Measurements from ENCODE around the gene OR6C70.
"Not testable (repeated sequence)": the region's sequence is repeated elsewhere in the genome, so short reads cannot be mapped to it uniquely, and the experiment has no call there.

OR6C70 gene

DNA sequence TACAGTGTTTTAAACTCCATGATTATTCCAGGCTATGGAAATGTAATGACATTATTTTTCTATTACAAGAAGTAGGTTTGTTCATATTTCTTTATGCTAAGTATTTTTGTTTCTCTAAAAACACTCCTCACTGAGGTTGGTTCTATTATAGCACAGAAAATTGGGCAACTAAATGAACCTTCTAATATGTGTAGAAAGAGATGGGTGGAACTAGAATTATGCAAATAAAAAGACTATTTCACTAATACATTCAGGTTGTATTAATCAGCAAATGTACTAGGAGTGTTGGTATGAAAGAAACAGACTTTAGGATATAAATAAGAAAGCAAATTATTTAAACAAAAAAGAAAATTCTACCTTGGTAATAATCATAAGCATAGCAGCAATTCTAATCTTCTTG is 21.1 kb downstream of the OR6C70 start:
- H3K9me2 ChIP-seq (ENCODE audit: low read depth, low read length), result no peaks in the 10 kb centered on the region
- no peaks in the 10 kb centered on the region for H4K20me1 ChIP-seq (ENCODE audit: insufficient read depth, low read length)
- no peak overlapping the region for H3K27ac ChIP-seq (ENCODE audit: low read depth, low read length, poor library complexity, severe bottlenecking)
- no peak overlapping the region for H2AFZ ChIP-seq (ENCODE audit: low read length)
- no peaks in the 10 kb centered on the region for H3K4me1 ChIP-seq (ENCODE audit: insufficient read depth, low read length, severe bottlenecking)
- no peaks in the 10 kb centered on the region for H3K9me3 ChIP-seq (ENCODE audit: low read length)
- no peak overlapping the region for H3K4me3 ChIP-seq (ENCODE audit: low read depth, low read length, poor library complexity, severe bottlenecking)
- no peak overlapping the region for H3K9ac ChIP-seq (ENCODE audit: low read length)
- H3K79me2 ChIP-seq (ENCODE audit: insufficient read depth, low read length), result no peaks in the 10 kb centered on the region
- H3K36me3 ChIP-seq (ENCODE audit: insufficient read depth, low read length), result no peaks in the 10 kb centered on the region
- H3F3A ChIP-seq (ENCODE audit: insufficient read depth, low read length), result no peaks in the 10 kb centered on the region
- TF ChIP-seq, protein P1, sequence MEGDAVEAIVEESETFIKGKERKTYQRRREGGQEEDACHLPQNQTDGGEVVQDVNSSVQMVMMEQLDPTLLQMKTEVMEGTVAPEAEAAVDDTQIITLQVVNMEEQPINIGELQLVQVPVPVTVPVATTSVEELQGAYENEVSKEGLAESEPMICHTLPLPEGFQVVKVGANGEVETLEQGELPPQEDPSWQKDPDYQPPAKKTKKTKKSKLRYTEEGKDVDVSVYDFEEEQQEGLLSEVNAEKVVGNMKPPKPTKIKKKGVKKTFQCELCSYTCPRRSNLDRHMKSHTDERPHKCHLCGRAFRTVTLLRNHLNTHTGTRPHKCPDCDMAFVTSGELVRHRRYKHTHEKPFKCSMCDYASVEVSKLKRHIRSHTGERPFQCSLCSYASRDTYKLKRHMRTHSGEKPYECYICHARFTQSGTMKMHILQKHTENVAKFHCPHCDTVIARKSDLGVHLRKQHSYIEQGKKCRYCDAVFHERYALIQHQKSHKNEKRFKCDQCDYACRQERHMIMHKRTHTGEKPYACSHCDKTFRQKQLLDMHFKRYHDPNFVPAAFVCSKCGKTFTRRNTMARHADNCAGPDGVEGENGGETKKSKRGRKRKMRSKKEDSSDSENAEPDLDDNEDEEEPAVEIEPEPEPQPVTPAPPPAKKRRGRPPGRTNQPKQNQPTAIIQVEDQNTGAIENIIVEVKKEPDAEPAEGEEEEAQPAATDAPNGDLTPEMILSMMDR (IDR thresholded peaks at IDR 0.05; ENCODE audit: low read length), result no peak
- TF ChIP-seq EZH2 (IDR thresholded peaks at IDR 0.05; ENCODE audit: borderline replicate concordance, low read length), result no peak
- H3K4me2 ChIP-seq (ENCODE audit: low read length), result no peak overlapping the region
- no peaks in the 10 kb centered on the region for H3K27me3 ChIP-seq (ENCODE audit: insufficient read depth, low read length)

DNA sequence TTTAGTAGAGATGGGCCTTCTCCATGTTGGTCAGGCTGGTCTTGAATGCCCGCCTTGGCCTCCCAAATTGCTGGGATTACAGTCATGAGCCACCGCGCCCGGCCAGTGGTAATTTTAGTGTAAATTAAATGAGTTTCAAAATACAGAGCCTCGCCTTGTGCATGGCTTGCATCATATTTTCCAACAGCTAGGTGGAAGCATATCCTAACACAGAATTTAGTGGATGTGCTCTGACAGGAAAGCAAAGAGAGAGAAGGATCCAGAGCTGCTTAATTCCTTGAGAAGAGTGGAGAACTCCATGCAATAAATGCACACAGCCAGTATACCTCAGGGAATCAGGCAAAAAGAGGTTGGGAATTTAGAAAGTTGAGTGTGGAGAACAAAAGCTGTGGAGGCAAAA is 23.6 kb downstream of the OR6C70 start:
- TF ChIP-seq EZH2 (IDR thresholded peaks at IDR 0.05; ENCODE audit: borderline replicate concordance, low read length), result no peak
- 0 out of 2 replicates have a peak, but pooled peaks cover 3% of the 10 kb centered on the region for H3K9me2 ChIP-seq (ENCODE audit: low read depth, low read length)
- no peaks in the 10 kb centered on the region for H4K20me1 ChIP-seq (ENCODE audit: insufficient read depth, low read length)
- H3K27me3 ChIP-seq (ENCODE audit: insufficient read depth, low read length), result no peaks in the 10 kb centered on the region
- no peaks in the 10 kb centered on the region for H3K79me2 ChIP-seq (ENCODE audit: insufficient read depth, low read length)
- no peak overlapping the region for H3K9ac ChIP-seq (ENCODE audit: low read length)
- no peak overlapping the region for H3K27ac ChIP-seq (ENCODE audit: low read depth, low read length, poor library complexity, severe bottlenecking)
- no peak overlapping the region for H3K4me2 ChIP-seq (ENCODE audit: low read length)
- H3K4me1 ChIP-seq (ENCODE audit: insufficient read depth, low read length, severe bottlenecking), result no peaks in the 10 kb centered on the region
- no peak overlapping the region for H2AFZ ChIP-seq (ENCODE audit: low read length)
- no peaks in the 10 kb centered on the region for H3K36me3 ChIP-seq (ENCODE audit: insufficient read depth, low read length)
- H3F3A ChIP-seq (ENCODE audit: insufficient read depth, low read length), result no peaks in the 10 kb centered on the region
- H3K4me3 ChIP-seq (ENCODE audit: low read depth, low read length, poor library complexity, severe bottlenecking), result no peak overlapping the region
- no peaks in the 10 kb centered on the region for H3K9me3 ChIP-seq (ENCODE audit: low read length)

DNA sequence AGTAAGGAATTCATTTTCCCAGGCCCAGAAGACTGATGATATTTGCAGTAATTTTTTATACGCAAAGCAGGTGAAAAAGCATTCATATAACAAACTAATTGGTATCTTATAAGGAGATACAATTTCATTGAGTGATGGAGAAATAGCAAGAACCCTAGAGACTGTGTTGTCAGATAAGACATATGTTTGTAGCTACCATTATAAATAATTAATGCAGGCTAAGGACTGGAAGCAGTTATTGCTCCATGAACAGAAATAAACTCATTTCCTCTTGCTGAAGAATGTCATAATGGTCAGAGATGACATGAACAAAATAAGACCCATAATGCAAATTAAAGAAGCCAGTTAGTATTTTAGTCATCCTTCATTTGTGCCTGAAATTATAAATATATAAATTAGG is 24.6 kb downstream of the OR6C70 start:
- H3F3A ChIP-seq (ENCODE audit: insufficient read depth, low read length), result no peaks in the 10 kb centered on the region
- H3K79me2 ChIP-seq (ENCODE audit: insufficient read depth, low read length), result no peaks in the 10 kb centered on the region
- H3K4me1 ChIP-seq (ENCODE audit: insufficient read depth, low read length, severe bottlenecking), result no peaks in the 10 kb centered on the region
- H3K9me3 ChIP-seq (ENCODE audit: low read length), result 0 out of 2 replicates have a peak, but pooled peaks cover 2% of the 10 kb centered on the region
- H3K27me3 ChIP-seq (ENCODE audit: insufficient read depth, low read length), result no peaks in the 10 kb centered on the region
- H4K20me1 ChIP-seq (ENCODE audit: insufficient read depth, low read length), result no peaks in the 10 kb centered on the region
- no peak overlapping the region for H3K27ac ChIP-seq (ENCODE audit: low read depth, low read length, poor library complexity, severe bottlenecking)
- 0 out of 2 replicates have a peak, but pooled peaks cover 3% of the 10 kb centered on the region for H3K9me2 ChIP-seq (ENCODE audit: low read depth, low read length)
- H2AFZ ChIP-seq (ENCODE audit: low read length), result no peak overlapping the region
- H3K4me3 ChIP-seq (ENCODE audit: low read depth, low read length, poor library complexity, severe bottlenecking), result no peak overlapping the region
- no peak overlapping the region for H3K9ac ChIP-seq (ENCODE audit: low read length)
- H3K36me3 ChIP-seq (ENCODE audit: insufficient read depth, low read length), result no peaks in the 10 kb centered on the region
- no peak overlapping the region for H3K4me2 ChIP-seq (ENCODE audit: low read length)
- TF ChIP-seq, protein P1 (IDR thresholded peaks at IDR 0.05; ENCODE audit: low read length), result no peak

DNA sequence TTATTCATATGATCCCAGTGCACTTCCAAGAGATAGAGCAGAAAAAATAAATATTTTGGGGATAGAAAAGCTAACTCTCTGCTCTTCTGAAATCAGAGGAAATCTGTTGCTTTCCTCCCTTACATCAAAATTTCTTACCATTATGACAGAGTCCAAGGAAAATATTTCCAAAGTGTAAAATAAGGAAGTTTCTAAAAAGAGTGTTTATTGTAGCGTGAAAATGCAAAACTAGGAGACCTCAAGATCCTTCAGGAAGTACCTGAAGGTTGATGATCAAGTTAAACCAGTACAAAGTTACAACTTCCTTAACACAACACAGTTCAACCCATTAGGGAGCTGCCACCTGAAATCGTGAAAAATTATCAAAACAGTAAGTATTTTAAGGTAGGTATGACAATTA is 26.2 kb downstream of the OR6C70 start, which contains the start of gene OR6C2:
Gene OR6C2, plus strand, starts transcription at position 301 of the 400 bp plus-strand sequence. CDS start 8,138 bp downstream, outside the sequence.
- no peaks in the 10 kb centered on the region for H3K4me1 ChIP-seq (ENCODE audit: insufficient read depth, low read length, severe bottlenecking)
- H3K9ac ChIP-seq (ENCODE audit: low read length), result no peak within 1 kb of the TSS
- H3K4me2 ChIP-seq (ENCODE audit: low read length), result no peak within 1 kb of the TSS
- TF ChIP-seq, protein P1 (IDR thresholded peaks at IDR 0.05; ENCODE audit: low read length), result no peak
- TF ChIP-seq EZH2 (IDR thresholded peaks at IDR 0.05; ENCODE audit: borderline replicate concordance, low read length), result no peak
- H3K27me3 ChIP-seq (ENCODE audit: insufficient read depth, low read length), result no peaks in the 10 kb centered on the region
- no peak within 1 kb of the TSS for H3K4me3 ChIP-seq (ENCODE audit: low read depth, low read length, poor library complexity, severe bottlenecking)
- no peaks in the 10 kb centered on the region for H3F3A ChIP-seq (ENCODE audit: insufficient read depth, low read length)
- no peak within 1 kb of the TSS for H2AFZ ChIP-seq (ENCODE audit: low read length)
- no peaks in the 10 kb centered on the region for H3K36me3 ChIP-seq (ENCODE audit: insufficient read depth, low read length)
- H3K9me2 ChIP-seq (ENCODE audit: low read depth, low read length), result 0 out of 2 replicates have a peak, but pooled peaks cover 3% of the 10 kb centered on the region
- H4K20me1 ChIP-seq (ENCODE audit: insufficient read depth, low read length), result no peaks in the 10 kb centered on the region
- no peaks in the 10 kb centered on the region for H3K79me2 ChIP-seq (ENCODE audit: insufficient read depth, low read length)
- 0 out of 2 replicates have a peak, but pooled peaks cover 2% of the 10 kb centered on the region for H3K9me3 ChIP-seq (ENCODE audit: low read length)
- H3K27ac ChIP-seq (ENCODE audit: low read depth, low read length, poor library complexity, severe bottlenecking), result no peak within 1 kb of the TSS

DNA sequence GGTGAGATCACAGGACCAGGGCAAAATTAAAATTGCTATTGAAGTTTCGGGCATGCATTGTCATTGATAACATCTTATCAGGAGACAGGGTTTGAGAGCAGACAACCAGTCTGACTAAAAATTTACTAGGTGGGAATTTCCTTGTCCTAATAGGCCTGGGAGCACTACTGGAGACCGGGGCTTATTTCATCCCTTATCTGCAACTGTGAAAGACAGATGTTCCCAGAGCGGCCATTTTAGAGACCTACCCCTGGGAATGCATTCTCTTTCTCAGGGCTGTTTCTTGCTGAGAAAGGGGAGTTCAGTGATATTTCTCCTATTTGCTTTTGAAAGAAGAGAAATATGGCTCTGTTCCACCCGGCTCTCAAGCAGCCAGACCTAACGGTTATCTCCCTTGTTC is 28.7 kb downstream of the OR6C70 start:
- not testable (repeated sequence) for H3K36me3 ChIP-seq (ENCODE audit: insufficient read depth, low read length); H3K4me3 ChIP-seq (ENCODE audit: low read depth, low read length, poor library complexity, severe bottlenecking); H3K9ac ChIP-seq (ENCODE audit: low read length); H3K79me2 ChIP-seq (ENCODE audit: insufficient read depth, low read length); H3K4me2 ChIP-seq (ENCODE audit: low read length); H3K27me3 ChIP-seq (ENCODE audit: insufficient read depth, low read length); H3K27ac ChIP-seq (ENCODE audit: low read depth, low read length, poor library complexity, severe bottlenecking); H3F3A ChIP-seq (ENCODE audit: insufficient read depth, low read length); H4K20me1 ChIP-seq (ENCODE audit: insufficient read depth, low read length); H3K4me1 ChIP-seq (ENCODE audit: insufficient read depth, low read length, severe bottlenecking); H3K9me3 ChIP-seq (ENCODE audit: low read length); H3K9me2 ChIP-seq (ENCODE audit: low read depth, low read length); H2AFZ ChIP-seq (ENCODE audit: low read length)

Measured in OCI-LY1 (cell line).